ENCODE results near the gene STK32C. TPM values are rescaled to one million over a fixed set of nuclear protein-coding genes. Genes with fewer than 3 reads are reported as not detected.

STK32C gene
- total RNA-seq, 4 donors from 2014 or later, result 1.3 to 5.6 (median 4.7) TPM

DNA sequence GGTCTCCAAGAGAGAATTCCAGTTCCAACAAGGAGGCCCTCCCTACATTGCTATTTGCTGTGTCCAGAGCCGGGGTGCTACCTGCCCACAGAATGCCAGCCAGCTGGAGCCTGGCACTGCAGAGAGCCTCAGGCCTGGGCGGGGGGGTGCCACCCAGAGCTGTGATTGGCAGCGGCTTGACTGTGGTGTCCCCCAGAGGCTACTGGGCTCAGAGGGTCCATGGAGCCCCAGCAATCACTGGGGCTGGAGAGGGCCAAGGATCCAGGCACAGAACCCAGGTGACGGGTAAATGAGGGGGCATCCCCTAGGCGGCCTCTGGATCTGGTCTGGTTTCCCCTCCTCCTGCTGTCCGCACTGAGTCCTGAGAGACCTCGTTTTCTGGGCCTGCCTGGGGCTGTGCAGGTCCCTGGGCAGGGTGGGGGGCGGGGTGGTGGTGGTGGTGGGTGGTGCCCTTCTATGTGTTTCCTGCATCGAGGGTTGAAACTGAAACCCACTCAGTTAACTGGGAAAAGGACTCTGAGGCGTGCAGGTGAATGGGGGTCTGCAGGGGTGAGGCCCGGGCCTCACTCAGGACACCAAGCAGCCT is 108.4 kb downstream of the STK32C start:
- DNase-seq (ENCODE audit: low spot score in 2 of 2), result peak in 1 of 2 donors; percentile 40
- 58% methylated on average over 3 of the region's 11 CpGs for WGBS
- Histone ChIP-seq H3K9me3 (no peaks in the 10 kb centered on the region), H3K27ac (no peak overlapping the region), H3K4me3 (no peak overlapping the region), H3K36me3 (no peaks in the 10 kb centered on the region), H3K4me1 (no peaks in the 10 kb centered on the region), H3K27me3 (peaks cover 3% of the 10 kb centered on the region)
- TF ChIP-seq EP300 (IDR thresholded peaks at IDR 0.05), result no peak
- TF ChIP-seq POLR2AphosphoS5 (IDR thresholded peaks at IDR 0.05), result no peak
- TF ChIP-seq, protein P1, sequence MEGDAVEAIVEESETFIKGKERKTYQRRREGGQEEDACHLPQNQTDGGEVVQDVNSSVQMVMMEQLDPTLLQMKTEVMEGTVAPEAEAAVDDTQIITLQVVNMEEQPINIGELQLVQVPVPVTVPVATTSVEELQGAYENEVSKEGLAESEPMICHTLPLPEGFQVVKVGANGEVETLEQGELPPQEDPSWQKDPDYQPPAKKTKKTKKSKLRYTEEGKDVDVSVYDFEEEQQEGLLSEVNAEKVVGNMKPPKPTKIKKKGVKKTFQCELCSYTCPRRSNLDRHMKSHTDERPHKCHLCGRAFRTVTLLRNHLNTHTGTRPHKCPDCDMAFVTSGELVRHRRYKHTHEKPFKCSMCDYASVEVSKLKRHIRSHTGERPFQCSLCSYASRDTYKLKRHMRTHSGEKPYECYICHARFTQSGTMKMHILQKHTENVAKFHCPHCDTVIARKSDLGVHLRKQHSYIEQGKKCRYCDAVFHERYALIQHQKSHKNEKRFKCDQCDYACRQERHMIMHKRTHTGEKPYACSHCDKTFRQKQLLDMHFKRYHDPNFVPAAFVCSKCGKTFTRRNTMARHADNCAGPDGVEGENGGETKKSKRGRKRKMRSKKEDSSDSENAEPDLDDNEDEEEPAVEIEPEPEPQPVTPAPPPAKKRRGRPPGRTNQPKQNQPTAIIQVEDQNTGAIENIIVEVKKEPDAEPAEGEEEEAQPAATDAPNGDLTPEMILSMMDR (IDR thresholded peaks at IDR 0.05), result no peak
- TF ChIP-seq POLR2A (IDR thresholded peaks at IDR 0.05), result no peak

DNA sequence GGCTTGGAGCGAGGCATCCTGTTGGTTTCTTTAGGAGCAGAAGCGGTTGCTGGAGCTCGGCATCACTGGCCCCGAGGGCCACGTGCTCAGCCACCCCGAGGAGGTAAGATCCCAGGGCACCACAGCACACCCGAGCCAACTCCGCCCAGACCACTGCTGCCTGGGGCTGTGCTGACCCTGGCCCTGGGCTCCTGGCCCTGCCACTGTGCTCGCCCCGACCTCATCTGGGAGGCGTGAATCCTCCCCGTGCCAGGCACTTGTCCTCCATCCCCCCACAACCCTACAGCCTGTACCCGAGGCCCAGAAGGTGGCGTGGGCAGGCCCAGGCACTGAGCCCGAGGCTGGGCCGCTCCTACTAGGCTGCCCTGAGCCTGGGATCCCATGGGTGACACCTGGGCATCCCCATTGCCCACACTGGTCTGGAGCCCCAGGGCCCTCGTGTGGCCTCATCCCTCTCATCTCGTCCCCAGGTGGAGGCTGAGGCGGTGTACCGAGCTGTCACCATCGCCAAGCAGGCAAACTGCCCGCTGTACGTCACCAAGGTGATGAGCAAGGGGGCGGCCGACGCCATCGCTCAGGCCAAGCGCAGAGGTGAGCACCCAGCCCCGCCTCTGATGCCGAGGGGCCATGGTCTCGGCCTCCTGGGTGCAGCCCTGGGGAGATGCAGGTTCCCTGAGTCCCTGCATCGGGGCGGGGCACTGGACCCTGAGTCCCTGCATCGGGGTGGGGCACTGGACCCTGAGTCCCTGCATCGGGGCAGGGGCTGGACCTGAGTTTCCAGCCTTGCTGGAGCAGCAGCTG is 109.2 kb downstream of the STK32C start:
- no peak overlapping the region for H3K4me3 ChIP-seq
- H3K27ac ChIP-seq, result no peak overlapping the region
- 86% methylated on average over 2 of the region's 35 CpGs for WGBS
- DNase-seq (ENCODE audit: low spot score in 2 of 2), result peak in 1 of 2 donors; percentile 57
- no peaks in the 10 kb centered on the region for H3K9me3 ChIP-seq
- no peak for TF ChIP-seq POLR2A (IDR thresholded peaks at IDR 0.05)
- TF ChIP-seq, protein P1 (IDR thresholded peaks at IDR 0.05), result no peak
- H3K4me1 ChIP-seq, result no peaks in the 10 kb centered on the region
- H3K27me3 ChIP-seq, result peaks cover 3% of the 10 kb centered on the region
- H3K36me3 ChIP-seq, result no peaks in the 10 kb centered on the region

DNA sequence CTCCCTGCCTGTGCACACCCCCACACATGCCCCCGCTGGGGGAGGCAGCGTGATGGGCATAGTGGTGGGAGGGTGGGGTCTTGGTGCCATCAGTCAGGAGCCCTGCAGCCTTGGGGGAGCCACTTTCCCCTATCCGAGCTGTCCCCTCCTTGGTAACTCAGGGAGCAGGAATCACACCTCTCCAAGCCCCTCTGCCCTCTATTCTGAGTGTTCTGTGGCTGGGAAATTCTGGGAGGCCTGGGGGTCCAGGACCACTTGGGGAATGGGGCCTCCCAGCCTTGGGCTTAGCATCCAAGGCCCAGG is 109.7 kb downstream of the STK32C start:
- peak in 1 of 2 donors; percentile 38 for DNase-seq (ENCODE audit: low spot score in 2 of 2)
- H3K9me3 ChIP-seq, result no peaks in the 10 kb centered on the region
- H3K27me3 ChIP-seq, result peaks cover 3% of the 10 kb centered on the region
- no peak overlapping the region for H3K4me3 ChIP-seq
- TF ChIP-seq, protein P1 (IDR thresholded peaks at IDR 0.05), result no peak
- TF ChIP-seq POLR2A (IDR thresholded peaks at IDR 0.05) (no peak), POLR2AphosphoS5 (IDR thresholded peaks at IDR 0.05) (no peak), EP300 (IDR thresholded peaks at IDR 0.05) (no peak)
- H3K4me1 ChIP-seq, result no peaks in the 10 kb centered on the region
- H3K36me3 ChIP-seq, result no peaks in the 10 kb centered on the region
- H3K27ac ChIP-seq, result no peak overlapping the region
- WGBS, result 81% methylated on average over 3 of the region's 3 CpGs

DNA sequence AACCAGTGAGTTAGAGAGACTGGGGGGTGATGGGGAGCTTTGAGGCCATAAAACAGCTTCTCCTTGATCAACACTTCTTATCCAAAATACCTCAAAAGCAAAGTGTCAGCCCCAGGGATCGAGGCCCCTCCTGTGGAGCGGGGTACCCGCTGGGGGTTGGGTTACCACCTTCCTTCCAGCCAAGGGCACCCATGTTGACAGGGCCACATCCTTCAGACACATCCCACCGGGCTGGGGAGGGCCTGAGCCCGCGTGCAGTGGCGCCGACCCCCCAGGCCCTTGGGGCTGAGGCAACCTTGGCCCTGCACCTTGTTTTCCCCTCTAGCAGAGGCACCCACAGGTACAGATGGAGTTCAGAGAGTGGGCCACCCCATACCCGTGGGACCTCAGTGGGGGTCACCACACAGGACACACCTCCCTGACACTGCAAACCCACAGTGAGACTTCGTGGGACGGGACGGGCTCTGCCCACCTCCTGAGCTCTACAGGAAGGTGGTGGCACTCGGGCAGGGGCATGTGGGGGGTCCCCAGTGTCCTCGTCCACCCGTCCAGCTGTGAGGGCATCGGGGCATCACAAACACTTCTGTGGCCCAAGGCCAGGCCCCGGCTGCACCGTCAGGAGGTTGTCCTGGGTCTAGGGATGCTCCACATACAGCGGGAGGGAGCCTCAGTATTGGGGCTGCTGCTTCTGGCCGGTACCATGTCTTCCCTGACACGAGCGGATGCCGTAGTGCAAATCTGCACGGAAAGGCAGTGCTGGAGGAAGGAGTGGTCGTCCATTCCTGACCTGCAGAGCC is 110.3 kb downstream of the STK32C start:
- Histone ChIP-seq H3K27ac (no peak overlapping the region), H3K27me3 (peaks cover 3% of the 10 kb centered on the region), H3K9me3 (no peaks in the 10 kb centered on the region), H3K36me3 (no peaks in the 10 kb centered on the region), H3K4me1 (no peaks in the 10 kb centered on the region), H3K4me3 (no peak overlapping the region)
- peak in 1 of 2 donors; percentile 50 for DNase-seq (ENCODE audit: low spot score in 2 of 2)
- no peak for TF ChIP-seq EP300 (IDR thresholded peaks at IDR 0.05)
- TF ChIP-seq, protein P1 (IDR thresholded peaks at IDR 0.05), result no peak
- TF ChIP-seq POLR2AphosphoS5 (IDR thresholded peaks at IDR 0.05), result no peak
- TF ChIP-seq POLR2A (IDR thresholded peaks at IDR 0.05), result no peak
- WGBS, result 79% methylated on average over 8 of the region's 25 CpGs

Data from suprapubic skin (tissue), 4 donors.